NCI-H748 (cell line): ENCODE measurements around the gene ADSS2.
"Not testable (repeated sequence)": the region's sequence is repeated elsewhere in the genome, so short reads cannot be mapped to it uniquely, and the experiment has no call there.

Experiments
- DNase-seq: peaks from one replicate; lab custom pipeline; 2025; ENCODE audit not compliant: unreplicated experiment; lab: John Stamatoyannopoulos, UW

Gene ADSS2

GRCh38 chr1:244397131-244397530, 54.6 kb downstream of the ADSS2 start:
- DNase-seq: no peak

GRCh38 chr1:244395965-244396364, 55.7 kb downstream of the ADSS2 start:
- DNase-seq: no peak

GRCh38 chr1:244394826-244395765, 56.6 kb downstream of the ADSS2 start:
- no peak for DNase-seq

GRCh38 chr1:244394346-244394745, 57.4 kb downstream of the ADSS2 start:
- no peak for DNase-seq

GRCh38 chr1:244393604-244394176, 58.0 kb downstream of the ADSS2 start:
- no peak for DNase-seq

- DNase-seq: no peak
These were observed 59.9 kb downstream of the ADSS2 start for GRCh38 chr1:244391761-244392160.

GRCh38 chr1:244388961-244389360, 62.7 kb downstream of the ADSS2 start:
- DNase-seq: no peak

GRCh38 chr1:244387415-244387814, 64.3 kb downstream of the ADSS2 start:
- no peak for DNase-seq

- DNase-seq: no peak
These were observed 65.1 kb downstream of the ADSS2 start for GRCh38 chr1:244386595-244386994.

- no peak for DNase-seq
These were observed 67.6 kb downstream of the ADSS2 start for GRCh38 chr1:244384066-244384465.

GRCh38 chr1:244383278-244383884, 68.3 kb downstream of the ADSS2 start:
- DNase-seq: no peak

- no peak for DNase-seq
These were observed 69.7 kb downstream of the ADSS2 start for GRCh38 chr1:244381878-244382565.

- DNase-seq: no peak
These were observed 75.6 kb downstream of the ADSS2 start for GRCh38 chr1:244376126-244376525.

GRCh38 chr1:244375051-244375450, 76.7 kb downstream of the ADSS2 start:
- DNase-seq: no peak

GRCh38 chr1:244374484-244374883, 77.2 kb downstream of the ADSS2 start:
- DNase-seq: not testable (repeated sequence)

- no peak for DNase-seq
These were observed 80.2 kb downstream of the ADSS2 start for GRCh38 chr1:244371242-244372141.

GRCh38 chr1:244370060-244370637, 81.6 kb downstream of the ADSS2 start:
- no peak for DNase-seq

- peak; percentile 81 for DNase-seq
These were observed 82.3 kb downstream of the ADSS2 start for GRCh38 chr1:244369256-244370057.

GRCh38 chr1:244368279-244368678, 83.4 kb downstream of the ADSS2 start:
- no peak for DNase-seq
